Loucy (cell line): ENCODE measurements around the gene TTLL7.

Source experiments
- H2AFZ ChIP-seq: fragments of 200-600 bp; sonication (generic); 2 replicates; pipeline ENCODE4 v1.6.0; 2016; ENCODE audit warnings: antibody characterized with exemption, mild to moderate bottlenecking, low read length, moderate library complexity
- H3F3A ChIP-seq: fragments of 200-600 bp; 2 replicates; pipeline ENCODE4 v1.6.0; 2016; ENCODE audit warnings: antibody characterized with exemption, low read depth, mild to moderate bottlenecking
- H3K27me3 ChIP-seq: fragments of 200-600 bp; sonication (generic); 2 replicates; pipeline ENCODE4 v1.6.1; 2014; ENCODE audit warnings: low read length, mild to moderate bottlenecking; ENCODE audit not compliant: insufficient read depth, poor library complexity, severe bottlenecking
- H3K36me3 ChIP-seq: fragments of 200-600 bp; sonication (generic); 2 replicates; pipeline ENCODE4 v1.6.1; 2016; ENCODE audit warnings: low read length; ENCODE audit not compliant: insufficient read depth
- H3K4me1 ChIP-seq: fragments of 200-600 bp; sonication (generic); 2 replicates; pipeline ENCODE4 v1.5.1; 2014; ENCODE audit warnings: low read length, mild to moderate bottlenecking; ENCODE audit not compliant: insufficient read depth, poor library complexity, severe bottlenecking
- H3K4me2 ChIP-seq: fragments of 200-600 bp; sonication (generic); 2 replicates; pipeline ENCODE4 v1.6.0; 2014; ENCODE audit warnings: antibody characterized with exemption, low read length, low read depth, mild to moderate bottlenecking; ENCODE audit not compliant: poor library complexity, severe bottlenecking
- H3K4me3 ChIP-seq: fragments of 200-600 bp; sonication (generic); 2 replicates; pipeline ENCODE4 v1.5.1; 2014; ENCODE audit warnings: low read length, mild to moderate bottlenecking, mixed read lengths; ENCODE audit not compliant: poor library complexity, severe bottlenecking
- H3K79me2 ChIP-seq: fragments of 200-600 bp; sonication (generic); 2 replicates; pipeline ENCODE4 v1.6.1; 2014; ENCODE audit warnings: low read length; ENCODE audit not compliant: insufficient read depth
- H3K9ac ChIP-seq: fragments of 200-600 bp; sonication (generic); 2 replicates; pipeline ENCODE4 v1.6.0; 2014; ENCODE audit warnings: mild to moderate bottlenecking, low read depth, low read length, moderate library complexity; ENCODE audit not compliant: poor library complexity, severe bottlenecking
- H3K9me2 ChIP-seq: fragments of 200-600 bp; sonication (generic); replicated peaks from 2 replicates; pipeline ENCODE4 v1.6.1; 2016; ENCODE audit warnings: low read depth, low read length, mixed read lengths
- H3K9me3 ChIP-seq: fragments of 200-600 bp; sonication (generic); 2 replicates; pipeline ENCODE4 v1.6.1; 2014; ENCODE audit warnings: mild to moderate bottlenecking, antibody characterized with exemption, low read length, low read depth; ENCODE audit not compliant: insufficient read depth
- H4K20me1 ChIP-seq: fragments of 200-600 bp; sonication (generic); 2 replicates; pipeline ENCODE4 v1.6.0; 2014; ENCODE audit warnings: antibody characterized with exemption, low read length, mild to moderate bottlenecking; ENCODE audit not compliant: insufficient read depth, poor library complexity, severe bottlenecking
- EZH2phosphoT487 ChIP-seq: fragments of 200-600 bp; IDR thresholded peaks from 2 replicates; pipeline ENCODE4 v1.6.1; 2018; ENCODE audit warnings: antibody characterized with exemption, mild to moderate bottlenecking, moderate library complexity, borderline replicate concordance
- TF ChIP-seq, protein P1 (sequence below): fragments of 200-600 bp; sonication (generic); conservative IDR thresholded peaks from 2 replicates; pipeline ENCODE4 v1.5.1; 2014; ENCODE audit warnings: mild to moderate bottlenecking, antibody characterized with exemption, low read length

TTLL7 gene

DNA sequence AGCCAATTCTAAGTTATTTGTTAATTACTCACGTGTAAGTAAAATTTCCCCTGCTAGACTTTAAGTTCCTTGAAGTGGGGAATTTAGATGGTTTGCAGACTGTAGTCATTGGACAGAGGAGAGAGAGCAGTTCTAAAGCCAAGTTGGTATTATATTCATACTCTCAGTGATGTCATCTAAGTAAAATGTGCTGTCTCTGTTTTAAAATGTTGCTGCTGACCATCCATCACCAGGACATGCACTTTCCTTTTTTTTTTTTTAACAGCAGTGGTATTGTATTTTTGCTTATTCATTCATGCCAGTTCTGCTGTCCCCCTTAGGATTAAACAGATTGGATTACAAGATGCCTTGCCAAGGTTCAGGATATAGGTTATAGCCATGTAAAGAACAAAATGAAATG is 2.3 kb downstream of the TTLL7 start:
- Histone ChIP-seq H3K4me3 (no peak overlapping the region), H3K4me1 (peaks cover 6% of the 10 kb centered on the region), H4K20me1 (no peaks in the 10 kb centered on the region), H2AFZ (no peak overlapping the region), H3K9ac (no peak overlapping the region), H3K79me2 (no peaks in the 10 kb centered on the region), H3K36me3 (no peaks in the 10 kb centered on the region), H3K9me3 (no peaks in the 10 kb centered on the region), H3K9me2 (no peaks in the 10 kb centered on the region), H3F3A (no peaks in the 10 kb centered on the region), H3K4me2 (no peak overlapping the region), H3K27me3 (no peaks in the 10 kb centered on the region)
- no peak for TF ChIP-seq EZH2phosphoT487
- TF ChIP-seq, protein P1, sequence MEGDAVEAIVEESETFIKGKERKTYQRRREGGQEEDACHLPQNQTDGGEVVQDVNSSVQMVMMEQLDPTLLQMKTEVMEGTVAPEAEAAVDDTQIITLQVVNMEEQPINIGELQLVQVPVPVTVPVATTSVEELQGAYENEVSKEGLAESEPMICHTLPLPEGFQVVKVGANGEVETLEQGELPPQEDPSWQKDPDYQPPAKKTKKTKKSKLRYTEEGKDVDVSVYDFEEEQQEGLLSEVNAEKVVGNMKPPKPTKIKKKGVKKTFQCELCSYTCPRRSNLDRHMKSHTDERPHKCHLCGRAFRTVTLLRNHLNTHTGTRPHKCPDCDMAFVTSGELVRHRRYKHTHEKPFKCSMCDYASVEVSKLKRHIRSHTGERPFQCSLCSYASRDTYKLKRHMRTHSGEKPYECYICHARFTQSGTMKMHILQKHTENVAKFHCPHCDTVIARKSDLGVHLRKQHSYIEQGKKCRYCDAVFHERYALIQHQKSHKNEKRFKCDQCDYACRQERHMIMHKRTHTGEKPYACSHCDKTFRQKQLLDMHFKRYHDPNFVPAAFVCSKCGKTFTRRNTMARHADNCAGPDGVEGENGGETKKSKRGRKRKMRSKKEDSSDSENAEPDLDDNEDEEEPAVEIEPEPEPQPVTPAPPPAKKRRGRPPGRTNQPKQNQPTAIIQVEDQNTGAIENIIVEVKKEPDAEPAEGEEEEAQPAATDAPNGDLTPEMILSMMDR = no peak

DNA sequence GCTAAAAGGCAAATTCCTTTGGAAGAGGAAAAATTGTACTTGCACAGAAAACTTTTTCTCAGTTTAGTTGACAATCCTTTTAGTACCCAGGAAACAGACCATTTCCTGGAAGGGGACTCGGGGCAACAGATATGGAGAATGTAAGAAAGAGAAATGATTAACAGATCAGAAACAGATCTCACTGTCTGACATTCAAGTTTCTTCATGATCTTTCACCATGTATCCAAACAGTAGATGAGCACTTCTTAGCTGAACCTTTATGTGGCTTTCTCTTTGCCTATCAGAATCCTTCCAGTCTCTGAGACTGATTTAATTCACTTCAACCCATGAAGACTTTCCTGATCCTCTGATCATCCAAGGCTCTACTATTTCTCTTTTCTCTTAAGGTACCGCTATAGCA is 2.7 kb downstream of the TTLL7 start:
- TF ChIP-seq, protein P1 = no peak
- no peak for TF ChIP-seq EZH2phosphoT487
- Histone ChIP-seq H3K79me2 (no peaks in the 10 kb centered on the region), H3K4me2 (no peak overlapping the region)

DNA sequence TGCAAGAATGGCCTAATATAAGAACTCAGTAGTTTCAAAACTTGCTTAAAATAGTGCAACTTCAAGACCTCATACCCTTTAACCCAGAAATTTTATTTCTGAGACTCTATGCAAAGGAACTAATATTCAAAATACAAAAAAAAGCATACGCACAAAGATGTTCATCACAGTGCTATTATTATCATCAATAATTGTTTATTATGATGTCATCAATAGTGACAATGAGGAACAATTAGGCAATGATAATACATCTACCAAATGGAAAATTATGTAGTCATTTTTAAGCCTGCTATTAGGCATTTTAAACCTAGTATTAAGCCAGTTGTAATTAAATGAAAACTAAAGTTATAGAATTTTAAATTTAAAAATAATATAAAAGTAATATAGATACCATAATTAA is 3.3 kb downstream of the TTLL7 start:
- no peak overlapping the region for H3K4me2 ChIP-seq
- no peak overlapping the region for H3K9ac ChIP-seq
- H4K20me1 ChIP-seq = no peaks in the 10 kb centered on the region
- no peaks in the 10 kb centered on the region for H3K9me3 ChIP-seq
- H3K27me3 ChIP-seq = no peaks in the 10 kb centered on the region
- no peak for TF ChIP-seq EZH2phosphoT487
- TF ChIP-seq, protein P1 = no peak
- H3K4me3 ChIP-seq = no peak overlapping the region
- H2AFZ ChIP-seq = no peak overlapping the region
- peaks cover 6% of the 10 kb centered on the region for H3K4me1 ChIP-seq
- no peaks in the 10 kb centered on the region for H3K79me2 ChIP-seq
- no peaks in the 10 kb centered on the region for H3F3A ChIP-seq
- H3K9me2 ChIP-seq = no peaks in the 10 kb centered on the region
- H3K36me3 ChIP-seq = no peaks in the 10 kb centered on the region

More for the DNA sequence above, 2.7 kb downstream of the TTLL7 start:
- Histone ChIP-seq H3K9me2 (no peaks in the 10 kb centered on the region), H4K20me1 (no peaks in the 10 kb centered on the region), H3K4me3 (no peak overlapping the region), H3K9me3 (no peaks in the 10 kb centered on the region), H3K4me1 (peaks cover 6% of the 10 kb centered on the region), H2AFZ (no peak overlapping the region), H3F3A (no peaks in the 10 kb centered on the region), H3K27me3 (no peaks in the 10 kb centered on the region), H3K9ac (no peak overlapping the region), H3K36me3 (no peaks in the 10 kb centered on the region)
